Smooth muscle cell (in vitro differentiated cells): ENCODE results near the gene INTS11. TPM values are rescaled to one million over a fixed set of nuclear protein-coding genes. Genes with fewer than 3 reads are reported as not detected.
A peak's percentile ranks its signal among the peaks of the same experiment; 100 is the strongest.
"Not testable (repeated sequence)": the region's sequence is repeated elsewhere in the genome, so short reads cannot be mapped to it uniquely, and the experiment has no call there.

Experiments used
- DNase-seq: peaks from one replicate; lab custom pipeline; 2025; ENCODE audit not compliant: unreplicated experiment; lab: John Stamatoyannopoulos, UW
- H2AFZ ChIP-seq: fragments of 200-600 bp; sonication (generic); 2 replicates; pipeline ENCODE4 v1.6.0; 2016; ENCODE audit warnings: antibody characterized with exemption, low read depth, mild to moderate bottlenecking
- H3F3A ChIP-seq: fragments of 200-600 bp; sonication (generic); 2 replicates; pipeline ENCODE4 v1.6.0; 2017; ENCODE audit warnings: antibody characterized with exemption, low read depth
- H3K27ac ChIP-seq: fragments of 200-600 bp; sonication (generic); 2 replicates; pipeline ENCODE4 v1.5.1; 2016; ENCODE audit warnings: low read depth, mild to moderate bottlenecking
- H3K27me3 ChIP-seq: fragments of 200-600 bp; sonication (generic); 2 replicates; pipeline ENCODE4 v1.6.1; 2016; ENCODE audit warnings: low read depth, mild to moderate bottlenecking
- H3K36me3 ChIP-seq: fragments of 200-600 bp; sonication (generic); 2 replicates; pipeline ENCODE4 v1.5.1; 2016; ENCODE audit warnings: low read depth
- H3K4me1 ChIP-seq: fragments of 200-600 bp; sonication (generic); 2 replicates; pipeline ENCODE4 v1.5.1; 2016; ENCODE audit warnings: low read depth
- H3K4me2 ChIP-seq: fragments of 200-600 bp; sonication (generic); 2 replicates; pipeline ENCODE4 v1.6.0; 2016; ENCODE audit warnings: mild to moderate bottlenecking
- H3K4me3 ChIP-seq: fragments of 200-600 bp; sonication (generic); 2 replicates; pipeline ENCODE4 v1.5.1; 2016; ENCODE audit warnings: mild to moderate bottlenecking
- H3K79me2 ChIP-seq: fragments of 200-600 bp; sonication (generic); 2 replicates; pipeline ENCODE4 v1.6.0; 2016; ENCODE audit warnings: low read depth, mild to moderate bottlenecking
- H3K9ac ChIP-seq: fragments of 200-600 bp; sonication (generic); 2 replicates; pipeline ENCODE4 v1.6.0; 2016; ENCODE audit warnings: low read depth
- H3K9me3 ChIP-seq: fragments of 200-600 bp; sonication (generic); replicated peaks from 2 replicates; pipeline ENCODE4 v1.5.1; 2016; ENCODE audit warnings: low read depth
- H4K20me1 ChIP-seq: fragments of 200-600 bp; sonication (generic); 2 replicates; pipeline ENCODE4 v1.6.0; 2016; ENCODE audit warnings: low read depth
- CTCF ChIP-seq: fragments of 200-600 bp; sonication (generic); IDR thresholded peaks from 2 replicates; pipeline ENCODE4 v1.5.1; 2017; ENCODE audit warnings: borderline replicate concordance, mild to moderate bottlenecking, antibody characterized with exemption; ENCODE audit not compliant: insufficient read depth, poor library complexity, severe bottlenecking
- WGBS: methylation state at CpG from one replicate; pipeline ENCODE4 v1.1.7; 2016; ENCODE audit warnings: low lambda C conversion rate; 5-methylcytosine and 5-hydroxymethylcytosine counted together
- polyA plus RNA-seq: library from polyadenylated mRNA; unstranded; fragments of >200 nt; fragmentation: Nextera tagmentation; extraction: Ambion mirVana; gene quantifications from 2 replicates; pipeline ENCODE4 v1.2.1, GENCODE V29; 2016
- total RNA-seq: library from RNA; depleted of rRNA; stranded (reverse); fragments of >200 nt; gene quantifications from 2 replicates; pipeline ENCODE4 v1.2.3, GENCODE V29; 2014

INTS11 gene
- total and polyA plus RNA-seq, 2 experiments from 2014 or later: 48.5 to 63.1 TPM

GRCh38 chr1:1371746-1372711 is 47.6 kb upstream of the INTS11 start:
- Histone ChIP-seq H3K4me1 (peaks cover 12% of the 10 kb centered on the region), H2AFZ (no peak overlapping the region), H3F3A (peaks cover 13% of the 10 kb centered on the region), H4K20me1 (no peaks in the 10 kb centered on the region), H3K36me3 (no peaks in the 10 kb centered on the region), H3K4me3 (no peak overlapping the region), H3K9me3 (no peaks in the 10 kb centered on the region), H3K9ac (no peak overlapping the region), H3K27me3 (no peaks in the 10 kb centered on the region), H3K79me2 (peaks cover 29% of the 10 kb centered on the region), H3K27ac (no peak overlapping the region), H3K4me2 (no peak overlapping the region)
- peak; percentile 55 for DNase-seq
- TF ChIP-seq CTCF: peak; percentile 88
- 61% methylated on average over 26 of the region's 26 CpGs for WGBS

DNA sequence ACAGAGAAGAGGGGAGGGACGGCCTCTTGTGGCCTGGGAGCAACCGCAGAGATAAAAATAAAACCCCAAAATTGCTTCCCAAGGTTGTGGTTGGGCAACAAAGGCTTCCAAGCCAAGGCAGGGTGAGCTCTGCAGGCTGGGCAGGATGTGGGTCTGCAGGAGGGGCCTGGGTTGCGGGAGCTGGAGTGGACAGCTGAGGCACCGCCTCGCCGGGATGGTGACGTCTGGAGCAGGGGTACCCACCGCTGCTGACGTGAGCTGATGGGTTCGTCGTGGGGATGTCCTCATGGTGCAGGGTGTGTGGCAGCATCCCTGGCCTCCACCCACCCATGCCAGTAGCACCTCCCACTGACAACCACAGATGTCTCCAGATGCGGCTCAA is 46.9 kb upstream of the INTS11 start:
- no peaks in the 10 kb centered on the region for H3K27me3 ChIP-seq
- no peaks in the 10 kb centered on the region for H3K9me3 ChIP-seq
- no peak for TF ChIP-seq CTCF
- no peak overlapping the region for H3K4me2 ChIP-seq
- H3K4me1 ChIP-seq: peaks cover 12% of the 10 kb centered on the region
- H3K9ac ChIP-seq: no peak overlapping the region
- H2AFZ ChIP-seq: no peak overlapping the region
- no peak overlapping the region for H3K4me3 ChIP-seq
- no peak overlapping the region for H3K27ac ChIP-seq
- H3F3A ChIP-seq: peaks cover 6% of the 10 kb centered on the region
- WGBS: 96% methylated on average over 12 of the region's 12 CpGs
- H3K36me3 ChIP-seq: no peaks in the 10 kb centered on the region
- DNase-seq: no peak
- H3K79me2 ChIP-seq: peaks cover 29% of the 10 kb centered on the region
- H4K20me1 ChIP-seq: no peaks in the 10 kb centered on the region

GRCh38 chr1:1370771-1371300 is 46.4 kb upstream of the INTS11 start:
- H3K27me3 ChIP-seq: no peaks in the 10 kb centered on the region
- no peak for DNase-seq
- H3K9me3 ChIP-seq: no peaks in the 10 kb centered on the region
- no peak overlapping the region for H3K4me2 ChIP-seq
- H3F3A ChIP-seq: peaks cover under 1% of the 10 kb centered on the region
- WGBS: 94% methylated on average over 15 of the region's 16 CpGs
- H3K4me1 ChIP-seq: peaks cover 9% of the 10 kb centered on the region
- H3K27ac ChIP-seq: no peak overlapping the region
- peaks cover 29% of the 10 kb centered on the region for H3K79me2 ChIP-seq
- no peak for TF ChIP-seq CTCF
- no peak overlapping the region for H2AFZ ChIP-seq
- no peak overlapping the region for H3K4me3 ChIP-seq
- no peaks in the 10 kb centered on the region for H4K20me1 ChIP-seq
- H3K36me3 ChIP-seq: no peaks in the 10 kb centered on the region
- no peak overlapping the region for H3K9ac ChIP-seq

DNA sequence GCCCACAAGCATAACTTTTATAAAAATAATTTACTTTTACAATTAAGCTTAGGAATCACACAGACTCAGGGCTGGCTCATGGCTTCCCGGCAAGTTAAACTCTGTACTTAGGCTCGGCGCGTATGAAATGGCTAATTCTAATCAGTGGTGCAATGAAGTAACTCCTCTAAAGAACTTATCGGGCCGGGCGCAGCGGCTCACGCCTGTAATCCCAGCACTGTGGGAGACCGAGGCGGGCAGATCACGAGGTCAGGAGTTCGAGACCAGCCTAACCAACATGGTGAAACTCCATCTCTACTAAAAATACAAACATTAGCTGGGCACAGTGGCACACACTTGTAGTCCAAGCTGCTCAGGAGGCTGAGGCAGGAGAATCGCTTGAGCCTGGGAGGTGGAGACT is 45.6 kb upstream of the INTS11 start:
- H4K20me1 ChIP-seq, H3K27ac ChIP-seq, H3F3A ChIP-seq, H3K36me3 ChIP-seq, DNase-seq, H3K9ac ChIP-seq, H2AFZ ChIP-seq, H3K4me1 ChIP-seq, H3K4me3 ChIP-seq, H3K27me3 ChIP-seq, H3K4me2 ChIP-seq, H3K9me3 ChIP-seq: not testable (repeated sequence)
- 95% methylated on average over 14 of the region's 14 CpGs for WGBS
- H3K79me2 ChIP-seq: peaks cover 29% of the 10 kb centered on the region
